HEK293T (cell line): Measurements from ENCODE around the gene CCK.
A peak's percentile ranks its signal among the peaks of the same experiment; 100 is the strongest.

Source experiments
- CTCF ChIA-PET: fragments of 350-600 bp; formaldehyde crosslinking; extraction: SDS; loops from one replicate; lab custom pipeline; 2021; ENCODE audit warnings: antibody characterized with exemption, inconsistent platforms; lab: Yijun Ruan, JAX
- POLR2A ChIA-PET: fragments of 350-600 bp; formaldehyde crosslinking; extraction: SDS; loops from one replicate; lab custom pipeline; 2020; ENCODE audit warnings: antibody characterized with exemption, inconsistent platforms; lab: Yijun Ruan, JAX
- DNase-seq: peaks from one replicate; pipeline ENCODE4 v3.0.0; 2012; ENCODE audit warnings: mixed read lengths; ENCODE audit errors: extremely low spot score
- ARNT ChIP-seq: fragments of 450-650 bp; IDR thresholded peaks from 2 replicates; pipeline ENCODE4 v1.6.1; 2017; ENCODE audit warnings: mild to moderate bottlenecking
- BHLHE40 ChIP-seq: fragments of 450-650 bp; IDR thresholded peaks from 2 replicates; pipeline ENCODE4 v1.6.1; 2016; ENCODE audit warnings: mild to moderate bottlenecking, moderate library complexity, borderline replicate concordance
- CTBP1 ChIP-seq: fragments of 450-650 bp; IDR thresholded peaks from 2 replicates; pipeline ENCODE4 v1.6.1; 2016; ENCODE audit warnings: borderline replicate concordance
- ELF4 ChIP-seq: fragments of 450-650 bp; IDR thresholded peaks from 2 replicates; pipeline ENCODE4 v1.6.1; 2017; ENCODE audit warnings: antibody characterized with exemption
- FOXA1 ChIP-seq: fragments of 450-650 bp; IDR thresholded peaks from 2 replicates; pipeline ENCODE4 v1.6.1; 2016; ENCODE audit warnings: mild to moderate bottlenecking
- FOXK2 ChIP-seq: fragments of 450-650 bp; IDR thresholded peaks from 2 replicates; pipeline ENCODE4 v1.6.1; 2016; ENCODE audit warnings: mild to moderate bottlenecking
- FOXM1 ChIP-seq: fragments of 450-650 bp; IDR thresholded peaks from 2 replicates; pipeline ENCODE4 v1.6.1; 2017; ENCODE audit warnings: mild to moderate bottlenecking, borderline replicate concordance
- HDGF ChIP-seq: fragments of 450-650 bp; IDR thresholded peaks from 2 replicates; pipeline ENCODE4 v1.6.1; 2017; ENCODE audit warnings: antibody characterized with exemption, borderline replicate concordance
- L3MBTL2 ChIP-seq: fragments of 450-650 bp; conservative IDR thresholded peaks from 2 replicates; pipeline ENCODE4 v1.6.1; 2016; ENCODE audit warnings: mild to moderate bottlenecking
- LEF1 ChIP-seq: fragments of 450-650 bp; IDR thresholded peaks from 2 replicates; pipeline ENCODE4 v1.6.1; 2017; ENCODE audit warnings: mild to moderate bottlenecking, borderline replicate concordance
- NFRKB ChIP-seq: fragments of 450-650 bp; IDR thresholded peaks from 2 replicates; pipeline ENCODE4 v1.6.1; 2016; ENCODE audit warnings: mild to moderate bottlenecking, moderate library complexity
- SP1 ChIP-seq: fragments of 450-650 bp; IDR thresholded peaks from 2 replicates; pipeline ENCODE4 v1.6.1; 2017
- SUZ12 ChIP-seq: fragments of 450-650 bp; IDR thresholded peaks from 2 replicates; pipeline ENCODE4 v1.6.1; 2016; ENCODE audit warnings: mild to moderate bottlenecking
- TARDBP ChIP-seq: fragments of 450-650 bp; IDR thresholded peaks from 2 replicates; pipeline ENCODE4 v1.6.1; 2016
- ZNF384 ChIP-seq: fragments of 450-650 bp; IDR thresholded peaks from 2 replicates; pipeline ENCODE4 v1.6.1; 2016
- TF ChIP-seq, protein P1 (sequence below): fragments of 450-650 bp; IDR thresholded peaks from 2 replicates; pipeline ENCODE4 v1.6.1; 2016

Gene CCK

DNA sequence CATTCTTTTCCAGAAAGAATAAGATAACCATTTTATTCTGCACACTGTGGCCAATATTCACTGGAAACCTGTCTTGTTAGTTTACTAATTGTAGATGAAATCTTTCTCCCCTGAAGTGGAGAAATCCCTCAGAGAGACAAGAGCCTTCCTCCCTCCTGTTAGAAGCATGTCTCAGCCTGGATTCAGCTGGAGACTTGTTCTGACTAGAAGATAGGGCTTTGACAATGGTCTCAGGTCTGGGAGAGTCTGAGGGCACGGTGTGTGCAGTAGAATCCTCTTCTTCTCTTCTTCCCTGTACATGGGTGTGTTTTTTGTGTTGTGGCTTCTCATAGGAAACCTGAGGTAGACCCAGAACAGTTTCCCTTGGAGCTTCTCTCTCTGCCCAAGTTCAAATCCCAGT is 19.9 kb downstream of the CCK start:
- POLR2A ChIA-PET = no interaction called here
- CTCF ChIA-PET = no interaction called here
- TF ChIP-seq SP1 = no peak
- TF ChIP-seq SUZ12 = no peak
- DNase-seq = no peak

DNA sequence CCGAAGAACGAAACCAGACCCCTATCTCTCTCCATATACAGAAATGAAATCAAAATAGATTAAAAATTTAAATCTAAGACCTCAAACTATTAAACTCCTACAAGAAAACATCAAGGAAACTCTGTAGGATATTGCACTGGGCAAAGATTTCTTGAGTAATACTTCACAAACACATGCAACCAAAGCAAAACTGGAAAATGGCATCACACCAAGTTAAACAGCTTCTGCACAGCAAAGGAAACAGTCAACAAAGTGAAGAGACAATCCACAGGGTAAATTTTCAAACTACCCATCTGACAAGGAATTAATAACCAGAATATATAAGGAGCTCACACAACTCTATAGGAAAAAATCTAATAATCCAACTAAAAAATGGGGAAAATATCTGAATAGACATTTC is 29.4 kb downstream of the CCK start:
- no peak for TF ChIP-seq L3MBTL2
- no peak for TF ChIP-seq ELF4
- TF ChIP-seq, protein P1, sequence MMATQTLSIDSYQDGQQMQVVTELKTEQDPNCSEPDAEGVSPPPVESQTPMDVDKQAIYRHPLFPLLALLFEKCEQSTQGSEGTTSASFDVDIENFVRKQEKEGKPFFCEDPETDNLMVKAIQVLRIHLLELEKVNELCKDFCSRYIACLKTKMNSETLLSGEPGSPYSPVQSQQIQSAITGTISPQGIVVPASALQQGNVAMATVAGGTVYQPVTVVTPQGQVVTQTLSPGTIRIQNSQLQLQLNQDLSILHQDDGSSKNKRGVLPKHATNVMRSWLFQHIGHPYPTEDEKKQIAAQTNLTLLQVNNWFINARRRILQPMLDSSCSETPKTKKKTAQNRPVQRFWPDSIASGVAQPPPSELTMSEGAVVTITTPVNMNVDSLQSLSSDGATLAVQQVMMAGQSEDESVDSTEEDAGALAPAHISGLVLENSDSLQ = no peak
- TF ChIP-seq CTBP1 = no peak
- DNase-seq = no peak
- ChIA-PET POLR2A (no interaction called here), CTCF (no interaction called here)

DNA sequence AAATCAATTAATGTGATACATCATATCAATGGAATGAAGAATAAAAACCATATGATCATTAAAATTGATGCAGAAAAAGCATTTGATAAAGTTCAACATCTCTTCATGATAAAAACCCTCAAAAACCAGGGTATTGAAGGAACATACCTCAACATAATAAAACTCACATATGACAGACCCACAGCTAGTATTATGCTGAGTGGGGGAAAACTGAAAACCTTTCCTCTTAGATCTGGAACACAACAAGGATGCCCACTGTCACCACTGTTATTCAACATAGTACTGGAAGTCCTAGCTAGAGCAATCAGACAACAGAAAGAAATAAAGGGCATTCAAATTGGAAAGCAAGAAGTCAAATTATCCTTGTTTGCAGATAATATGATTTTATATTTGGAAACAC is 30.5 kb downstream of the CCK start:
- ChIA-PET CTCF (interaction anchor here (0.7 kb wide), 1 partner anchor 12 kb away, joined by 4 read pairs; no protein-coding TSS in a partner anchor), POLR2A (no interaction called here)
- TF ChIP-seq NFRKB = no peak
- TF ChIP-seq LEF1 = no peak
- TF ChIP-seq TARDBP = no peak
- TF ChIP-seq SP1 = no peak
- TF ChIP-seq BHLHE40 = no peak
- TF ChIP-seq ELF4 = no peak
- no peak for DNase-seq

DNA sequence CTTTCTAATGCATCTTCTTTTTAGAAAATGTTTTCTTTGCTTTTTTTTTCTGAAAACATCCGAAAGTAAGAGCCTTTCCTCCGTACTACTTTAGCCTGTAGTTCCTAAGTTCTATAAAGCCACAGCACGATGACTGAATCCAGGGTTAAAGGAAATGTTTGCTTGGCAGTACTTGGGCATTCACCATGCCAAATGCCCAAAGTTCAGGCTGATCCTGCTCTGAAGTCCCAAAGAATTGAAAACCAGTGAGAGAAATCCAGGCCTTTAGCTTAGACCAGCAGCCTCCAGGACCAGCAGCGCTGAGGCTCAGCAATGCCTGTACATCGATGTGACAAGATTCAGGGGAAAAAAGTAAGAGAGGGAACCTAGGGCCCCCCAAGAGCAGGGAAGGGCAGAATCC is 35.1 kb downstream of the CCK start:
- TF ChIP-seq SP1 (no peak), FOXA1 (no peak), FOXK2 (no peak), L3MBTL2 (no peak)
- ChIA-PET CTCF (no interaction called here), POLR2A (no interaction called here)
- no peak for DNase-seq

DNA sequence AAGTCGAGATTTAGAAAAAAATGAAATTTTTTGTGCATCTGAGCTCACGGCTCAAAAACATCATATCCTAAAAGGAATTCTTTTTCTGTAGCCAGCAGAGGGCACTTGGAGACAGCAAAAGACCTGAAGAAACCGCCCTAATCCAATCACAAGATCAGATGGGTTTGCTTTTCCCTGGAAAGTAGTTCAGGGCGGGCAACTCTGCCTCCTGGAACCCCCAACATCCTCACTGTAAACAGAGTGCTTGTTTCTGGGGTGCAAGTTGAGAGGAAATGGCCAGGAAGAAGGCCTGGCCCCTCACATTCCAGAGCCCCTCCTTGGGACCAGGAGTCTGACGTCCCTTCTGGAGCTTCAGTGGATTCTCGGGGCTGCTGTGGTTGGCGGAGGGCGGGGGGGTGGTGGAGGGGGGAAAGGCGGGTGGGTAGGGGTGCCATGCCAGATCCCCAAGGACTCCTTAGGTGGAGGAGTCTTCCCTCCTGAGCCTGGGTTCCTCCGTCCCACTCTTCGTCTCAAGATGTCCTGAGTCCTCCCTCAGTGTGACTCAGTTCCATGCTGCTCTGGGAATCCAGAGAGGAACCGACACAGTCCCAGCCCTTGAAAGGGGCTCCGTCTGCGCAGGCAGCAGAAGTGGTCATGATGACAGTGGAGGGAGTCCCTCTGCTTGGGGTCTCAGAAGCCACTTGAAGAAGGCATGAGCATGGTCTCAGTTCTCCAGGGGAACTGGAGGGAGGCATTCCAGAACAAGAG is 35.9 kb downstream of the CCK start:
- peak; percentile 64 for DNase-seq
- TF ChIP-seq LEF1 (no peak), FOXK2 (no peak), ELF4 (no peak), FOXA1 (no peak), L3MBTL2 (no peak), NFRKB (no peak), SUZ12 (no peak), SP1 (no peak), TARDBP (no peak), FOXM1 (no peak), HDGF (no peak), ARNT (no peak), BHLHE40 (no peak), ZNF384 (no peak), CTBP1 (no peak)
- TF ChIP-seq, protein P1 = no peak
- POLR2A ChIA-PET = no interaction called here
- CTCF ChIA-PET = interaction anchor here (0.6 to 1.7 kb wide), 10 partner anchors 11 to 534 kb away, joined by 3 to 18 read pairs (median 4); no protein-coding TSS in a partner anchor

DNA sequence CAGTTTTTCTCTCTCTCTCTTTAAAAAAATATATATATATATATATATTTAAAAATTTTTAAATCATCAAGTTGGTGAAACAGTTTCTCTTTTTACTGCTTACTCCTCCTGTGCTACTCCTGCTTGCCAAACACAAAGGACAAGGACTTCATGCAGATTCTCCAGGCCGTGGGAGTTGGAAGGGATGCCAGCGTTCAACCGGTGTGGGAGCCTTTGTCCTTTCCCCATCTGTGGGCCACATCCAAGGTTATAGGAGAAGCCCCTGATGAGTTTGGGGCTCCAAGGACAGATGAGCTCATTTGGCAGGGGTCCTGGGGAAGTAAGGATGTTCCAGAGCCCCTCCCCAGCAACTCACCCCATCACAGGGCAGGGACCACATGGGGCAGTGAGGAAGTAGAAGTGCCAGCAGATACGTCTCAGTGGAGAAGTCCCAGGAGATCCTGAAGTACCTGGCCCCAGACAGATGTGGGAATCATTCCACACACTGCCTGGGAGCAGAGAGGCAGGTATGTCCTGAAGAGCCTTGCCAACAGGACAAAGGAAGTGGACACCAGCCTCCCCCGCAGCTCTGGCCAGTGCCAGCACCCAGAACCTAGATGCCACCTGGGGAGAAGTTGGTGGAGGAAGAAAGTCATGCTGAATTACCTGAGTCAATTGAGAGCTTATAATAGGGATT is 36.6 kb downstream of the CCK start:
- ChIA-PET POLR2A (no interaction called here), CTCF (interaction anchor here (0.6 to 1.7 kb wide), 10 partner anchors 11 to 535 kb away, joined by 3 to 18 read pairs (median 4); no protein-coding TSS in a partner anchor)
- TF ChIP-seq ELF4 = no peak
- no peak for TF ChIP-seq FOXK2
- no peak for TF ChIP-seq ZNF384
- no peak for TF ChIP-seq BHLHE40
- TF ChIP-seq SP1 = no peak
- TF ChIP-seq FOXA1 = no peak
- TF ChIP-seq CTBP1 = no peak
- TF ChIP-seq FOXM1 = no peak
- TF ChIP-seq HDGF = no peak
- TF ChIP-seq SUZ12 = no peak
- TF ChIP-seq LEF1 = no peak
- no peak for TF ChIP-seq L3MBTL2
- no peak for TF ChIP-seq ARNT
- TF ChIP-seq TARDBP = no peak
- TF ChIP-seq, protein P1 = no peak
- no peak for TF ChIP-seq NFRKB
- DNase-seq = no peak

DNA sequence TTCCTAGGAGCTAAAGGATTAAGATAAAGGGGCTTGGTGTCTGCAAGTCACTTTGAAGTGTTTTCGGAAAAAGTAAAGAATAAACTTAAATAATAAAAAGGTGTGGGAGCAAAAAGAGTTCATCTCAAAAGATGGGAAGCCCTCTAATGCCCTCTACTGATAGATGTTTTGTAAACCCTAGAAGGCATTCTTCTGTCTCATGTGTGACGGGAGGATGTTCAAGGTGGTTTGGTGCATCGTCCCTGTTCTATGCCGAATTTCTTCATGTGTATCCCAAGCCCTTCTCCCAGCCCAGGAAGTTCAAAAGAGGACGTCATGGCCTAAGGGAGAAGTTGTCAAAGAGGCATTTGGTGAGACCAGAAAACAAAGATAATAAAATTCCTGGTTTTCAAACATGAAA is 37.2 kb downstream of the CCK start:
- no peak for DNase-seq
- ChIA-PET POLR2A (no interaction called here), CTCF (interaction anchor here (1.0 to 1.7 kb wide), 5 partner anchors 18 to 317 kb away, joined by 3 to 18 read pairs (median 3); no protein-coding TSS in a partner anchor)
- no peak for TF ChIP-seq LEF1
